Measurements from ENCODE around the gene GCHFR.

GCHFR gene

GRCh38 chr15:40755812-40756208 lies 8.1 kb upstream of the GCHFR start:
- DNase-seq, result no peak

- no peak for DNase-seq
These were observed 6.9 kb upstream of the GCHFR start for GRCh38 chr15:40756938-40757337.

GRCh38 chr15:40759961-40760360 lies 3.9 kb upstream of the GCHFR start:
- no peak for DNase-seq

- no peak for DNase-seq
These were observed 708 bp upstream of the GCHFR start for GRCh38 chr15:40762919-40763800.

GRCh38 chr15:40764629-40765103 lies 798 bp downstream of the GCHFR start:
- no peak for DNase-seq

GRCh38 chr15:40766194-40766815 lies 2.4 kb downstream of the GCHFR start:
- DNase-seq, result no peak

- DNase-seq, result no peak
These were observed 3.3 kb downstream of the GCHFR start for GRCh38 chr15:40766906-40767837.

- no peak for DNase-seq
These were observed 4.1 kb downstream of the GCHFR start for GRCh38 chr15:40767838-40768500.

- no peak for DNase-seq
These were observed 4.8 kb downstream of the GCHFR start for GRCh38 chr15:40768521-40769273.

GRCh38 chr15:40769274-40770146 lies 5.6 kb downstream of the GCHFR start, which contains the start of gene C15orf62:
Gene C15orf62, plus strand, starts transcription at chr15:40769980. Its CDS starts 516 bp downstream, at chr15:40770496.
- DNase-seq, result no peak

- DNase-seq, result no peak
These were observed 6.4 kb downstream of the GCHFR start for GRCh38 chr15:40770147-40770721.

- no peak for DNase-seq
These were observed 7.4 kb downstream of the GCHFR start for GRCh38 chr15:40771242-40771641.

- no peak for DNase-seq
These were observed 8.1 kb downstream of the GCHFR start for GRCh38 chr15:40772014-40772413.

- DNase-seq, result no peak
These were observed 9.6 kb downstream of the GCHFR start for GRCh38 chr15:40773496-40773895.

GRCh38 chr15:40773902-40774301 lies 10.0 kb downstream of the GCHFR start:
- no peak for DNase-seq

GRCh38 chr15:40775007-40775406 lies 11.1 kb downstream of the GCHFR start:
- DNase-seq, result no peak

- no peak for DNase-seq
These were observed 12.1 kb downstream of the GCHFR start for GRCh38 chr15:40775740-40776536.

GRCh38 chr15:40776537-40777141 lies 12.8 kb downstream of the GCHFR start:
- DNase-seq, result no peak

Data from NCI-H187 treated with DMSO at 0.1 percent for 48 hours (cell line).